AG04450 (cell line): ENCODE results near the gene DKK3. TPM values are rescaled to one million over a fixed set of nuclear protein-coding genes. Genes with fewer than 3 reads are reported as not detected.

Experiments used
- CTCF ChIA-PET: fragments of 300-600, 350-600 bp; formaldehyde crosslinking; extraction: SDS; loops from one replicate; lab custom pipeline; 2022; ENCODE audit warnings: antibody characterized with exemption, inconsistent platforms; lab: Charles Lee
- POLR2A ChIA-PET: fragments of 350-600 bp; formaldehyde crosslinking; extraction: SDS; loops from one replicate; lab custom pipeline; 2021; ENCODE audit warnings: antibody characterized with exemption, inconsistent platforms; lab: Yijun Ruan, JAX
- DNase-seq: peaks from one replicate; pipeline ENCODE4 v3.0.0-alpha.2; 2011; ENCODE audit warnings: low read depth, low spot score
- H3K27ac ChIP-seq: one replicate; pipeline ENCODE4 v1.5.1; 2012; ENCODE audit warnings: low read depth, low read length, control low read depth
- H3K27me3 ChIP-seq: one replicate; pipeline ENCODE4 v1.6.0; 2012; ENCODE audit warnings: low read length; ENCODE audit not compliant: control insufficient read depth, insufficient read depth
- H3K4me3 ChIP-seq: 2 replicates; pipeline ENCODE4 v1.5.1; 2011; ENCODE audit warnings: mild to moderate bottlenecking, low read depth, low read length, control low read depth
- H3K9me3 ChIP-seq: 2 replicates; pipeline ENCODE4 v1.5.1; 2012; ENCODE audit warnings: low read length; ENCODE audit not compliant: control insufficient read depth, insufficient read depth
- polyA plus RNA-seq: library from polyadenylated mRNA; depleted of rRNA; stranded (reverse); fragments of >200 nt; gene quantifications from 2 replicates; pipeline ENCODE4 v1.2.3, GENCODE V29; 2011
- TF ChIP-seq, protein P1 (sequence below): IDR thresholded peaks from 2 replicates; pipeline ENCODE4 v1.5.1; 2011; ENCODE audit warnings: low read depth, low read length, control low read depth, inconsistent platforms

Gene DKK3
- polyA plus RNA-seq, 1 experiment: 928 TPM

DNA sequence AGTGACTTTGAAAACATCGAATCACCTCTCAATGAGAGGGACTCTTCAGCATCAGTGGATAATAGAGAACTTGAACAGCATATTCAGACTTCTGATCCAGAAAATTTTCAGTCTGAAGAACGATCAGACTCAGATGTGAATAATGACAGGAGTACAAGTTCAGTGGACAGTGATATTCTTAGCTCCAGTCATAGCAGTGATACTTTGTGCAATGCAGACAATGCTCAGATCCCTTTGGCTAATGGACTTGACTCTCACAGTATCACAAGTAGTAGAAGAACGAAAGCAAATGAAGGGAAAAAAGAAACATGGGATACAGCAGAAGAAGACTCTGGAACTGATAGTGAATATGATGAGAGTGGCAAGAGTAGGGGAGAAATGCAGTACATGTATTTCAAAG is 65.8 kb downstream of the DKK3 start:
- Histone ChIP-seq H3K9me3 (no peaks in the 10 kb centered on the region), H3K27ac (no peak overlapping the region), H3K4me3 (no peak overlapping the region), H3K27me3 (no peaks in the 10 kb centered on the region)
- no peak for DNase-seq
- TF ChIP-seq, protein P1, sequence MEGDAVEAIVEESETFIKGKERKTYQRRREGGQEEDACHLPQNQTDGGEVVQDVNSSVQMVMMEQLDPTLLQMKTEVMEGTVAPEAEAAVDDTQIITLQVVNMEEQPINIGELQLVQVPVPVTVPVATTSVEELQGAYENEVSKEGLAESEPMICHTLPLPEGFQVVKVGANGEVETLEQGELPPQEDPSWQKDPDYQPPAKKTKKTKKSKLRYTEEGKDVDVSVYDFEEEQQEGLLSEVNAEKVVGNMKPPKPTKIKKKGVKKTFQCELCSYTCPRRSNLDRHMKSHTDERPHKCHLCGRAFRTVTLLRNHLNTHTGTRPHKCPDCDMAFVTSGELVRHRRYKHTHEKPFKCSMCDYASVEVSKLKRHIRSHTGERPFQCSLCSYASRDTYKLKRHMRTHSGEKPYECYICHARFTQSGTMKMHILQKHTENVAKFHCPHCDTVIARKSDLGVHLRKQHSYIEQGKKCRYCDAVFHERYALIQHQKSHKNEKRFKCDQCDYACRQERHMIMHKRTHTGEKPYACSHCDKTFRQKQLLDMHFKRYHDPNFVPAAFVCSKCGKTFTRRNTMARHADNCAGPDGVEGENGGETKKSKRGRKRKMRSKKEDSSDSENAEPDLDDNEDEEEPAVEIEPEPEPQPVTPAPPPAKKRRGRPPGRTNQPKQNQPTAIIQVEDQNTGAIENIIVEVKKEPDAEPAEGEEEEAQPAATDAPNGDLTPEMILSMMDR: no peak
- ChIA-PET POLR2A (no interaction called here), CTCF (interaction anchor here (2.2 kb wide), 1 partner anchor 102 kb away, joined by 7 read pairs; no protein-coding TSS in a partner anchor)

DNA sequence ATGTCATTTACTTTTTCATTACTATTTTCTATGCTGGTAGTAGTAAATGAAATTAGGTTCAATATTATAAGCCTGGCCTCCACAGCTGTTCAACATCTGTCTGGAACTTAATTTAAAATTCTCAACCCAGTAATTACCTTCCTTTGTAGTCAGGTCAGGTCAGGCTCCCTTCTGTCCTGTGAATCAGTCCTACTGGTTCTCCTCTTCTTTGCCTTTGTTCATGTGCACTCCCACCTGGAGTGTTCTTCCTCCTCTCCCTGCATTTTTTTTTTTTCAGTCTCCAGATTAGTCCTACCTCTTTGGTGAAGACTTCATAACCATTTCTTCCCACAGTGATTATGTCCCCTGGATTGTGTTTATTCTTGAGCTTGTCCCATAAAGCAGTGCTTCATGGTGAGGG is 67.9 kb downstream of the DKK3 start:
- POLR2A ChIA-PET: no interaction called here
- Histone ChIP-seq H3K9me3 (no peaks in the 10 kb centered on the region), H3K27ac (no peak overlapping the region), H3K27me3 (no peaks in the 10 kb centered on the region), H3K4me3 (no peak overlapping the region)
- TF ChIP-seq, protein P1: no peak
- no peak for DNase-seq
- CTCF ChIA-PET: interaction anchor here (2.2 kb wide), 1 partner anchor 104 kb away, joined by 7 read pairs; no protein-coding TSS in a partner anchor

DNA sequence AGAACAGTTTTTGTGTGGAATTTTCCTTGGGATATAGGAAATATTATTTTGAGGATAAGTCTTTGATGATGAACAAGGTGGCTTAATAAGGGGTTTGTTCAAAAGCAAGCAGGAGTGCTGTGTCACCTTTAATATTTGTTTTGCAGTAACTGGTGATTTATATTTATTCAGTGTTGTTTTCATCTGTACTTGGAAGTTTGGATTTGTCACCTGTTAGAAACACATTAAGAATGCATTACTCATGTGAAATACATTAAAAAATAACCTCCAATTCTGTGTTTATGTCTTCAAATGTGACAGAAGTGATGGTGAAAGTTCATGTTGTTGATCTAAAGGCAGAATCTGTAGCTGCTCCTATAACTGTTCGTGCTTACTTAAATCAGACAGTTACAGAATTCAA is 70.5 kb downstream of the DKK3 start:
- Histone ChIP-seq H3K9me3 (no peaks in the 10 kb centered on the region), H3K4me3 (no peak overlapping the region), H3K27ac (no peak overlapping the region), H3K27me3 (no peaks in the 10 kb centered on the region)
- no peak for DNase-seq
- CTCF ChIA-PET: interaction anchor here (1.4 kb wide), 1 partner anchor 139 kb away, joined by 3 read pairs; no protein-coding TSS in a partner anchor
- POLR2A ChIA-PET: no interaction called here
- TF ChIP-seq, protein P1: no peak

DNA sequence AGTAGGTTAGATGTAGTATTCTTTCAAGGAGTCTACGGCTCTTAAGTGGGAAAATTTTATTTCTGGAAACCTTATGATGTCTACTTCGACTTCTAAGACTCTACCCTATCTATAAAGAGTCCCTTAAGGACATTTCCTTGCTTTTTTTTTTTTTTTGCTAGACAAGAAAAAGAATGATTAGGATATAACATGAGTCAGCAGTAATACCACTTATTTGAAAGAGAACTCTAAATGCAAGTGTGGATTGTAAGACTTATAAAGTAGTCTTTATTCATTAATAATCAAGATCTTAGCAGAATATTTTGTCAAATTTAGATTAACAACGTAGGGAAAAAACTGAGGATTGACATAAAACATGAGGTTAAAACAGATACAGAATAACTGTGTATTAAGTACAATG is 71.0 kb downstream of the DKK3 start:
- DNase-seq: no peak
- H3K4me3 ChIP-seq: no peak overlapping the region
- TF ChIP-seq, protein P1: no peak
- ChIA-PET CTCF (no interaction called here), POLR2A (no interaction called here)
- no peaks in the 10 kb centered on the region for H3K27me3 ChIP-seq
- H3K27ac ChIP-seq: no peak overlapping the region
- H3K9me3 ChIP-seq: no peaks in the 10 kb centered on the region

DNA sequence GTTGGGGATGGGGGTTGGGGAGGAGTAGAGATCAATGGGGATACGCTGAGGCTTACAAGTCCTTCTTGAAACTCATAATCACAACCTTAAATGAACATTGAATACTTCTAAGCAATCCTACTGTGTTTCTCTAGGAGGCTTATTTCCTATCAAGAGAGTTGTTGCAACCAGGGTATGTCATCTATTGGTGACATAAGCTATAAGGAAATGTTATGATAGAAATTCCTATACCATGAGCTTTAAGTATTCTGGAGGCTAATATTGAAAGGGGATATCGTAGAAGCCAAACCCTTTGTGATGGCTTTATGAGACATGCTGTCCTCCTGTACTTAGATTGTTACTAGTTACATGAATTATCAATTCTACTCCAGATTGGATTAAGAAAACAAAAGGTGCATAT is 72.9 kb downstream of the DKK3 start:
- TF ChIP-seq, protein P1: no peak
- Histone ChIP-seq H3K27ac (no peak overlapping the region), H3K9me3 (no peaks in the 10 kb centered on the region), H3K4me3 (no peak overlapping the region), H3K27me3 (no peaks in the 10 kb centered on the region)
- ChIA-PET CTCF (interaction anchor here (1.0 kb wide), 1 partner anchor 109 kb away, joined by 7 read pairs; no protein-coding TSS in a partner anchor), POLR2A (no interaction called here)
- DNase-seq: no peak
